CD8-positive, alpha-beta memory T cell (primary cell): ENCODE data around the gene PKIG. TPM values are rescaled to one million over a fixed set of nuclear protein-coding genes. Genes with fewer than 3 reads are reported as not detected.

Experiments
- CTCF ChIA-PET: fragments of 350-600 bp; sonication (Branson Sonifier 250); formaldehyde crosslinking; loops from one replicate; lab custom pipeline; 2021; ENCODE audit warnings: antibody characterized with exemption; lab: Charles Lee
- POLR2A ChIA-PET: fragments of 350-600 bp; sonication (Branson Sonifier 250); formaldehyde crosslinking; loops from one replicate; lab custom pipeline; 2021; ENCODE audit warnings: antibody characterized with exemption; lab: Charles Lee
- DNase-seq, 5 donors: peaks; one replicate each; pipeline versions ENCODE4 v3.0.0 to v3.0.0-alpha.2; 2020 to 2022; ENCODE audit warnings: mixed read lengths in 1 of 5
- H3K27ac ChIP-seq: one replicate; pipeline ENCODE4 v1.7.0; 2013; ENCODE audit warnings: low read depth, mild to moderate bottlenecking, low read length, moderate library complexity
- H3K27me3 ChIP-seq: 2 replicates; pipeline ENCODE4 v1.7.0; 2013; ENCODE audit warnings: low read length, mild to moderate bottlenecking; ENCODE audit not compliant: insufficient read depth, poor library complexity, severe bottlenecking
- H3K36me3 ChIP-seq: 2 replicates; pipeline ENCODE4 v1.7.0; 2013; ENCODE audit warnings: mild to moderate bottlenecking, low read length, moderate library complexity; ENCODE audit not compliant: insufficient read depth
- H3K4me1 ChIP-seq: 2 replicates; pipeline ENCODE4 v1.7.0; 2013; ENCODE audit warnings: mild to moderate bottlenecking, low read length, moderate library complexity; ENCODE audit not compliant: insufficient read depth
- H3K4me3 ChIP-seq: 2 replicates; pipeline ENCODE4 v1.7.0; 2013; ENCODE audit warnings: mild to moderate bottlenecking, low read length
- H3K9me3 ChIP-seq: 2 replicates; pipeline ENCODE4 v1.7.0; 2013; ENCODE audit warnings: mild to moderate bottlenecking, low read length
- H3K27ac Mint-ChIP-seq, 8 donors: one replicate each; pipeline ENCODE4 v1.8.0; 2020 to 2021; ENCODE audit warnings: mixed read lengths in 8 of 8, mild to moderate bottlenecking in 6 of 8, inconsistent platforms in 3 of 8, moderate library complexity in 3 of 8
- H3K27me3 Mint-ChIP-seq, 2 donors: one replicate each; pipeline ENCODE4 v1.8.0; 2020 to 2021; ENCODE audit warnings: mixed read lengths in 2 of 2, mild to moderate bottlenecking in 1 of 2, moderate library complexity in 1 of 2
- H3K36me3 Mint-ChIP-seq, 3 donors: one replicate each; pipeline ENCODE4 v1.8.0; 2020 to 2021; ENCODE audit warnings: mixed read lengths in 3 of 3, inconsistent platforms in 1 of 3, mild to moderate bottlenecking in 1 of 3
- H3K4me1 Mint-ChIP-seq, 3 donors: one replicate each; pipeline ENCODE4 v1.8.0; 2020 to 2021; ENCODE audit warnings: mixed read lengths in 3 of 3, inconsistent platforms in 1 of 3, mild to moderate bottlenecking in 1 of 3
- H3K4me3 Mint-ChIP-seq, 7 donors: one replicate each; pipeline ENCODE4 v1.8.0; 2020 to 2021; ENCODE audit warnings: mixed read lengths in 7 of 7, mild to moderate bottlenecking in 6 of 7, moderate library complexity in 4 of 7, inconsistent platforms in 2 of 7
- H3K9me3 Mint-ChIP-seq, 5 donors: one replicate each; pipeline ENCODE4 v1.8.0; 2020 to 2022; ENCODE audit warnings: mixed read lengths in 5 of 5, mild to moderate bottlenecking in 3 of 5, moderate library complexity in 2 of 5, inconsistent platforms in 1 of 5
- polyA plus RNA-seq: library from polyadenylated mRNA; unstranded; fragments of 300-500 nt; fragmentation: Illumina TruSeq; gene quantifications from one replicate; pipeline ENCODE4 v1.2.3, GENCODE V29; 2021
- total RNA-seq, 2 experiments: library from RNA; stranded (reverse); gene quantifications; one replicate each; pipeline ENCODE4 v1.2.3, GENCODE V29; 2021

PKIG gene
- total and polyA plus RNA-seq, 3 experiments from 2014 or later = 0.97 to 4.9 (median 4.4) TPM

GRCh38 chr20:44624743-44625271, 42.4 kb downstream of the PKIG start:
- H3K27me3 Mint-ChIP-seq = no peaks in the 10 kb centered on the region
- no peaks in the 10 kb centered on the region for H3K9me3 Mint-ChIP-seq
- Histone ChIP-seq H3K27ac (no peak overlapping the region), H3K27me3 (no peaks in the 10 kb centered on the region), H3K36me3 (peaks cover 44% of the 10 kb centered on the region), H3K4me1 (no peaks in the 10 kb centered on the region), H3K4me3 (no peak overlapping the region), H3K9me3 (no peaks in the 10 kb centered on the region)
- POLR2A ChIA-PET = no interaction called here
- no peak overlapping the region for H3K4me3 Mint-ChIP-seq
- H3K36me3 Mint-ChIP-seq = peaks cover 18 to 85% (median 35%) of the 10 kb centered on the region in 3 donors
- peak overlapping the region in 2 of 8 donors; percentile 36 to 70 for H3K27ac Mint-ChIP-seq
- DNase-seq = no peak
- H3K4me1 Mint-ChIP-seq = peaks cover under 1 to 4% (median 3%) of the 10 kb centered on the region in 3 donors
- CTCF ChIA-PET = interaction anchor here (1.4 kb wide), 1 partner anchor 18 kb away, joined by 4 read pairs; no protein-coding TSS in a partner anchor

- Histone ChIP-seq H3K27me3 (no peaks in the 10 kb centered on the region), H3K4me1 (no peaks in the 10 kb centered on the region), H3K4me3 (no peak overlapping the region), H3K9me3 (no peaks in the 10 kb centered on the region), H3K36me3 (peaks cover 40% of the 10 kb centered on the region), H3K27ac (no peak overlapping the region)
- ChIA-PET POLR2A (no interaction called here), CTCF (no interaction called here)
- no peaks in the 10 kb centered on the region for H3K9me3 Mint-ChIP-seq
- peaks cover 0 to 4% (median 4%) of the 10 kb centered on the region in 3 donors for H3K4me1 Mint-ChIP-seq
- no peak for DNase-seq
- peaks cover 16 to 82% (median 29%) of the 10 kb centered on the region in 3 donors for H3K36me3 Mint-ChIP-seq
- peak overlapping the region in 2 of 8 donors; percentile 17 to 36 for H3K27ac Mint-ChIP-seq
- no peak overlapping the region for H3K4me3 Mint-ChIP-seq
- no peaks in the 10 kb centered on the region for H3K27me3 Mint-ChIP-seq
Observed at GRCh38 chr20:44625361-44625760, 43.0 kb downstream of the PKIG start.

GRCh38 chr20:44626278-44626677, 43.9 kb downstream of the PKIG start:
- ChIA-PET POLR2A (no interaction called here), CTCF (interaction anchor here (0.7 to 0.9 kb wide), 3 partner anchors 9 to 16 kb away, joined by 3 to 4 read pairs (median 3); no protein-coding TSS in a partner anchor)
- Histone ChIP-seq H3K4me3 (no peak overlapping the region), H3K27me3 (no peaks in the 10 kb centered on the region), H3K4me1 (no peaks in the 10 kb centered on the region), H3K36me3 (peaks cover 34% of the 10 kb centered on the region), H3K27ac (no peak overlapping the region), H3K9me3 (no peaks in the 10 kb centered on the region)
- Mint-ChIP-seq H3K27ac (peak overlapping the region in 3 of 8 donors; percentile 12 to 89 (median 72)), H3K36me3 (peaks cover 16 to 78% (median 24%) of the 10 kb centered on the region in 3 donors), H3K4me1 (peaks cover 0 to 5% (median 4%) of the 10 kb centered on the region in 3 donors), H3K4me3 (no peak overlapping the region), H3K9me3 (no peaks in the 10 kb centered on the region), H3K27me3 (no peaks in the 10 kb centered on the region)
- DNase-seq = no peak

GRCh38 chr20:44627364-44628010, 45.1 kb downstream of the PKIG start:
- H3K27me3 ChIP-seq = no peaks in the 10 kb centered on the region
- ChIA-PET POLR2A (no interaction called here), CTCF (no interaction called here)
- H3K4me1 Mint-ChIP-seq = peaks cover 0 to 7% (median 4%) of the 10 kb centered on the region in 3 donors
- H3K4me3 ChIP-seq = no peak overlapping the region
- no peaks in the 10 kb centered on the region for H3K27me3 Mint-ChIP-seq
- no peak for DNase-seq
- H3K36me3 ChIP-seq = peaks cover 28% of the 10 kb centered on the region
- H3K36me3 Mint-ChIP-seq = peaks cover 14 to 76% (median 17%) of the 10 kb centered on the region in 3 donors
- H3K4me1 ChIP-seq = no peaks in the 10 kb centered on the region
- H3K9me3 ChIP-seq = no peaks in the 10 kb centered on the region
- peak overlapping the region in 2 of 8 donors; percentile 17 to 21 for H3K27ac Mint-ChIP-seq
- H3K4me3 Mint-ChIP-seq = no peak overlapping the region
- H3K27ac ChIP-seq = no peak overlapping the region
- no peaks in the 10 kb centered on the region for H3K9me3 Mint-ChIP-seq

- H3K36me3 Mint-ChIP-seq = peaks cover 10 to 73% (median 19%) of the 10 kb centered on the region in 3 donors
- no peak for DNase-seq
- H3K4me1 Mint-ChIP-seq = peaks cover 0 to 7% (median 4%) of the 10 kb centered on the region in 3 donors
- POLR2A ChIA-PET = no interaction called here
- no peak overlapping the region for H3K4me3 Mint-ChIP-seq
- no peaks in the 10 kb centered on the region for H3K27me3 Mint-ChIP-seq
- CTCF ChIA-PET = interaction anchor here (0.6 kb wide), 1 partner anchor 122 kb away, joined by 3 read pairs; no protein-coding TSS in a partner anchor
- Histone ChIP-seq H3K9me3 (no peaks in the 10 kb centered on the region), H3K27me3 (no peaks in the 10 kb centered on the region), H3K27ac (no peak overlapping the region), H3K4me1 (no peaks in the 10 kb centered on the region), H3K4me3 (no peak overlapping the region), H3K36me3 (peaks cover 26% of the 10 kb centered on the region)
- no peak overlapping the region for H3K27ac Mint-ChIP-seq
- no peaks in the 10 kb centered on the region for H3K9me3 Mint-ChIP-seq
Observed at GRCh38 chr20:44629017-44629385, 46.6 kb downstream of the PKIG start.

- Mint-ChIP-seq H3K27ac (peak overlapping the region in 1 of 8 donors; percentile 57), H3K27me3 (no peaks in the 10 kb centered on the region), H3K4me3 (no peak overlapping the region), H3K36me3 (peaks cover 10 to 73% (median 19%) of the 10 kb centered on the region in 3 donors), H3K9me3 (no peaks in the 10 kb centered on the region), H3K4me1 (peaks cover 0 to 7% (median 4%) of the 10 kb centered on the region in 3 donors)
- Histone ChIP-seq H3K27me3 (no peaks in the 10 kb centered on the region), H3K4me1 (no peaks in the 10 kb centered on the region), H3K36me3 (peaks cover 25% of the 10 kb centered on the region), H3K27ac (no peak overlapping the region), H3K4me3 (no peak overlapping the region), H3K9me3 (no peaks in the 10 kb centered on the region)
- ChIA-PET POLR2A (no interaction called here), CTCF (no interaction called here)
- DNase-seq = no peak
Observed at GRCh38 chr20:44629542-44629941, 47.2 kb downstream of the PKIG start.

- Histone ChIP-seq H3K36me3 (peaks cover 20% of the 10 kb centered on the region), H3K27me3 (no peaks in the 10 kb centered on the region), H3K4me1 (no peaks in the 10 kb centered on the region), H3K27ac (no peak overlapping the region), H3K4me3 (no peak overlapping the region), H3K9me3 (no peaks in the 10 kb centered on the region)
- Mint-ChIP-seq H3K36me3 (peaks cover 4 to 73% (median 14%) of the 10 kb centered on the region in 3 donors), H3K27me3 (no peaks in the 10 kb centered on the region), H3K4me1 (peaks cover 0 to 7% (median 0%) of the 10 kb centered on the region in 3 donors), H3K9me3 (no peaks in the 10 kb centered on the region), H3K27ac (peak overlapping the region in 5 of 8 donors; percentile 52 to 81 (median 61)), H3K4me3 (no peak overlapping the region)
- ChIA-PET CTCF (interaction anchor here (0.8 to 1.6 kb wide), 2 partner anchors 53 to 87 kb away, joined by 3 to 5 read pairs; no protein-coding TSS in a partner anchor), POLR2A (no interaction called here)
- DNase-seq = no peak
Observed at GRCh38 chr20:44630297-44630696, 47.9 kb downstream of the PKIG start.
